Upper lobe of right lung (tissue), 1 donor: Measurements from ENCODE around the gene ARVCF. TPM values are rescaled to one million over a fixed set of nuclear protein-coding genes. Genes with fewer than 3 reads are reported as not detected.

Experiments
- ATAC-seq: fragments of 200-7000 bp; cut with Tn5 transposase; one replicate; pipeline ENCODE4 v1.9.1; 2020; ENCODE audit warnings: mild to moderate bottlenecking, moderate library complexity
- DNase-seq: peaks from one replicate; pipeline ENCODE4 v3.0.0-alpha.2; 2020
- H3K27ac ChIP-seq: fragments of 200-600 bp; one replicate; pipeline ENCODE4 v1.8.0; 2022
- H3K27me3 ChIP-seq: fragments of 200-600 bp; one replicate; pipeline ENCODE4 v1.8.0; 2022; ENCODE audit warnings: mild to moderate bottlenecking
- H3K36me3 ChIP-seq: fragments of 200-600 bp; one replicate; pipeline ENCODE4 v1.8.0; 2022
- H3K4me1 ChIP-seq: fragments of 200-600 bp; one replicate; pipeline ENCODE4 v1.8.0; 2022
- H3K4me3 ChIP-seq: fragments of 200-600 bp; one replicate; pipeline ENCODE4 v1.8.0; 2022; ENCODE audit warnings: mild to moderate bottlenecking
- H3K9me3 ChIP-seq: fragments of 200-600 bp; one replicate; pipeline ENCODE4 v1.8.0; 2022
- intact Hi-C: fragments of 100-400 bp; cut with DNase I; formaldehyde crosslinking; loops from one replicate; pipeline ENCODE4 v1.11.0; 2022
- total RNA-seq: library from RNA; stranded (reverse); fragmentation: NEBNext Ultra II Directional; extraction: Animal tissue kit (Norgen Biotek cat#: 25700); gene quantifications from one replicate; pipeline ENCODE4 v1.2.1, GENCODE V29; 2021
- TF ChIP-seq, protein P1 (sequence below): fragments of 200-600 bp; IDR thresholded peaks from one replicate; pipeline ENCODE4 v1.8.0; 2022; ENCODE audit warnings: antibody characterized with exemption
- donor health status: DM: no; HTN: yes; CAD: no; lungs with severe emphysema.

ARVCF gene
- total RNA-seq, 1 donor from 2014 or later: 25.4 TPM

GRCh38 chr22:19980766-19981165 is 35.9 kb downstream of the ARVCF start:
- no peak for ATAC-seq
- DNase-seq: no peak
- TF ChIP-seq, protein P1, sequence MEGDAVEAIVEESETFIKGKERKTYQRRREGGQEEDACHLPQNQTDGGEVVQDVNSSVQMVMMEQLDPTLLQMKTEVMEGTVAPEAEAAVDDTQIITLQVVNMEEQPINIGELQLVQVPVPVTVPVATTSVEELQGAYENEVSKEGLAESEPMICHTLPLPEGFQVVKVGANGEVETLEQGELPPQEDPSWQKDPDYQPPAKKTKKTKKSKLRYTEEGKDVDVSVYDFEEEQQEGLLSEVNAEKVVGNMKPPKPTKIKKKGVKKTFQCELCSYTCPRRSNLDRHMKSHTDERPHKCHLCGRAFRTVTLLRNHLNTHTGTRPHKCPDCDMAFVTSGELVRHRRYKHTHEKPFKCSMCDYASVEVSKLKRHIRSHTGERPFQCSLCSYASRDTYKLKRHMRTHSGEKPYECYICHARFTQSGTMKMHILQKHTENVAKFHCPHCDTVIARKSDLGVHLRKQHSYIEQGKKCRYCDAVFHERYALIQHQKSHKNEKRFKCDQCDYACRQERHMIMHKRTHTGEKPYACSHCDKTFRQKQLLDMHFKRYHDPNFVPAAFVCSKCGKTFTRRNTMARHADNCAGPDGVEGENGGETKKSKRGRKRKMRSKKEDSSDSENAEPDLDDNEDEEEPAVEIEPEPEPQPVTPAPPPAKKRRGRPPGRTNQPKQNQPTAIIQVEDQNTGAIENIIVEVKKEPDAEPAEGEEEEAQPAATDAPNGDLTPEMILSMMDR: no peak
- Histone ChIP-seq H3K27me3 (no peaks in the 10 kb centered on the region), H3K9me3 (no peaks in the 10 kb centered on the region), H3K36me3 (peaks cover 10% of the 10 kb centered on the region), H3K27ac (no peak overlapping the region), H3K4me3 (no peak overlapping the region), H3K4me1 (peaks cover 3% of the 10 kb centered on the region)
- intact Hi-C loops: no loop called here

- no peak overlapping the region for H3K27ac ChIP-seq
- H3K36me3 ChIP-seq: peaks cover 10% of the 10 kb centered on the region
- no peaks in the 10 kb centered on the region for H3K9me3 ChIP-seq
- TF ChIP-seq, protein P1: no peak
- H3K4me1 ChIP-seq: no peaks in the 10 kb centered on the region
- DNase-seq (no peak), ATAC-seq (no peak)
- no peak overlapping the region for H3K4me3 ChIP-seq
- no peaks in the 10 kb centered on the region for H3K27me3 ChIP-seq
- intact Hi-C loops: no loop called here
These were observed 36.7 kb downstream of the ARVCF start for GRCh38 chr22:19979712-19980493.

DNA sequence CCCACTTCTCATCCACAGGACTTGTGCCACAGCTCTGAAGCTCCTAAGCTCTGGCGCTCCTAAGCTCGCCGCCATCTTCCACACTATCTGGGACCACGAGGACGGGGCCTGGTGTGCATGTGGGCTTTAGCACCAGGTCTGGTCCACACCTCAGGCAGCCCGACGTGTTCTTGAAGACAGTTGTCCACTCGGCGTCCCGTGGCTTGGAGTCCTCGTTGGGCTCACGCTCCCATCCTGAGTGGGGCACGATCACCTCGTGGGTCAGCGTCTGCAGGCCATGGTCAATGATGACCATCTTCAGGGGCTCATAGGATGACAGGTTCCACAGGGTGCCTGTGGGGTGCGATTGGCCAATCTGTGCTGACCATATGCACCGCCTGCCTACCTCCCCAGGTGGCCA is 37.9 kb downstream of the ARVCF start:
- intact Hi-C loops: no loop called here
- Histone ChIP-seq H3K27me3 (no peaks in the 10 kb centered on the region), H3K36me3 (peaks cover 10% of the 10 kb centered on the region), H3K9me3 (no peaks in the 10 kb centered on the region), H3K4me3 (no peak overlapping the region), H3K4me1 (no peaks in the 10 kb centered on the region), H3K27ac (no peak overlapping the region)
- TF ChIP-seq, protein P1: no peak
- ATAC-seq (no peak), DNase-seq (no peak)

- ATAC-seq: no peak
- DNase-seq: no peak
- Histone ChIP-seq H3K9me3 (no peaks in the 10 kb centered on the region), H3K4me3 (no peak overlapping the region), H3K4me1 (no peaks in the 10 kb centered on the region), H3K36me3 (peaks cover 17% of the 10 kb centered on the region), H3K27ac (no peak overlapping the region), H3K27me3 (no peaks in the 10 kb centered on the region)
- intact Hi-C loops: no loop called here
- TF ChIP-seq, protein P1: no peak
These were observed 39.1 kb downstream of the ARVCF start for GRCh38 chr22:19977296-19978243.

GRCh38 chr22:19976671-19977070 is 40.0 kb downstream of the ARVCF start:
- ATAC-seq (no peak), DNase-seq (no peak)
- no peaks in the 10 kb centered on the region for H3K4me1 ChIP-seq
- TF ChIP-seq, protein P1: no peak
- intact Hi-C loops: no loop called here
- H3K27ac ChIP-seq: no peak overlapping the region
- H3K4me3 ChIP-seq: no peak overlapping the region
- H3K36me3 ChIP-seq: peaks cover 17% of the 10 kb centered on the region
- H3K9me3 ChIP-seq: no peaks in the 10 kb centered on the region
- H3K27me3 ChIP-seq: no peaks in the 10 kb centered on the region
